Liver (tissue), 4 donors: ENCODE measurements around the gene LAG3. TPM values are rescaled to one million over a fixed set of nuclear protein-coding genes. Genes with fewer than 3 reads are reported as not detected.

Experiments used
- polyA plus RNA-seq, 2 donors: library from polyadenylated mRNA; stranded (reverse) in 1 of 2; unstranded in 1 of 2; fragments of 200-250 nt in 1 of 2; fragments of >200 nt in 1 of 2; fragmentation: Nextera tagmentation in 1 of 2; extraction: Ambion mirVana in 1 of 2; gene quantifications; one replicate each; pipeline versions ENCODE4 v1.2.1 to v1.2.3, GENCODE V29; 2013 to 2015
- total RNA-seq, 2 donors: library from RNA; depleted of rRNA; stranded (reverse); fragments of >200 nt; gene quantifications; one replicate each; pipeline ENCODE4 v1.2.3, GENCODE V29; 2014
- donor health status: healthy.
- donor health status: healthy.
- donor health status: healthy.

LAG3 gene
- total and polyA plus RNA-seq, 4 donors: 0.14 to 1.2 (median 0.47) TPM

Other genes with a start within 250 kb of the LAG3 start
- gene GAPDH, start 238.0 kb upstream of the LAG3 start, total RNA-seq: 1,000 to 10,000 TPM; 1,234 to 1,389 TPM
- 1,000 to 10,000 TPM; 1,299 to 2,082 TPM for gene GAPDH, start 238.0 kb upstream of the LAG3 start, polyA plus RNA-seq
- 1 to 10 TPM; 4.8 to 5.9 TPM for gene IFFO1, start 216.5 kb upstream of the LAG3 start, total RNA-seq
- 1 to 10 TPM; 5.9 to 7.6 TPM for gene IFFO1, start 216.5 kb upstream of the LAG3 start, polyA plus RNA-seq
- 10 to 100 TPM in 1 of 2 donors, 1 to 10 TPM in 1; 4.8 to 22.3 TPM for gene NOP2, start 204.2 kb upstream of the LAG3 start, total RNA-seq
- 10 to 100 TPM; 12.5 to 15.6 TPM for gene NOP2, start 204.2 kb upstream of the LAG3 start, polyA plus RNA-seq
- gene CHD4, start 165.1 kb upstream of the LAG3 start, total RNA-seq: 100 to 1,000 TPM; 101 TPM
- gene CHD4, start 165.1 kb upstream of the LAG3 start, polyA plus RNA-seq: 10 to 100 TPM; 53.6 to 53.8 TPM
- gene LPAR5, start 136.6 kb upstream of the LAG3 start, total RNA-seq: 1 to 10 TPM in 1 of 2 donors, under 1 TPM in 1; 0.84 to 2.0 TPM
- 1 to 10 TPM in 1 of 2 donors, under 1 TPM in 1; 0.58 to 1.3 TPM for gene LPAR5, start 136.6 kb upstream of the LAG3 start, polyA plus RNA-seq
- gene ACRBP, start 125.1 kb upstream of the LAG3 start, total RNA-seq: 1 to 10 TPM in 1 of 2 donors, under 1 TPM in 1; 0.50 to 1.5 TPM
- under 1 TPM; 0.39 to 0.80 TPM for gene ACRBP, start 125.1 kb upstream of the LAG3 start, polyA plus RNA-seq
- 10 to 100 TPM; 14.9 to 15.5 TPM for gene ING4, start 109.4 kb upstream of the LAG3 start, total RNA-seq
- gene ING4, start 109.4 kb upstream of the LAG3 start, polyA plus RNA-seq: 10 to 100 TPM; 13.9 to 18.1 TPM
- 10 to 100 TPM in 1 of 2 donors, 1 to 10 TPM in 1; 8.5 to 11.5 TPM for gene ZNF384, start 83.1 kb upstream of the LAG3 start, total RNA-seq
- 10 to 100 TPM in 1 of 2 donors, 1 to 10 TPM in 1; 3.9 to 12.7 TPM for gene ZNF384, start 83.1 kb upstream of the LAG3 start, polyA plus RNA-seq
- not detected for gene PIANP, start 71.7 kb upstream of the LAG3 start, total RNA-seq
- gene PIANP, start 71.7 kb upstream of the LAG3 start, polyA plus RNA-seq: under 1 TPM in 1 of 2 donors, not detected in 1; 0.03 TPM
- gene COPS7A, start 48.5 kb upstream of the LAG3 start, total RNA-seq: 10 to 100 TPM; 26.0 to 31.3 TPM
- 10 to 100 TPM; 33.5 to 37.7 TPM for gene COPS7A, start 48.5 kb upstream of the LAG3 start, polyA plus RNA-seq
- 100 to 1,000 TPM in 1 of 2 donors, 10 to 100 TPM in 1; 59.6 to 131 TPM for gene MLF2, start 19.4 kb upstream of the LAG3 start, total RNA-seq
- gene MLF2, start 19.4 kb upstream of the LAG3 start, polyA plus RNA-seq: 100 to 1,000 TPM; 194 to 235 TPM
- 100 to 1,000 TPM in 1 of 2 donors, 10 to 100 TPM in 1; 26.3 to 106 TPM for gene PTMS, start 6.2 kb upstream of the LAG3 start, total RNA-seq
- gene PTMS, start 6.2 kb upstream of the LAG3 start, polyA plus RNA-seq: 100 to 1,000 TPM; 103 to 261 TPM
- 10 to 100 TPM; 22.5 to 44.8 TPM for gene CD4, start 17.0 kb downstream of the LAG3 start, total RNA-seq
- gene CD4, start 17.0 kb downstream of the LAG3 start, polyA plus RNA-seq: 10 to 100 TPM; 15.9 to 41.5 TPM
- gene GPR162, start 49.3 kb downstream of the LAG3 start, total RNA-seq: 1 to 10 TPM in 1 of 2 donors, under 1 TPM in 1; 0.59 to 2.1 TPM
- gene GPR162, start 49.3 kb downstream of the LAG3 start, polyA plus RNA-seq: 1 to 10 TPM; 1.4 to 2.4 TPM
- gene P3H3, start 55.9 kb downstream of the LAG3 start, total RNA-seq: 1 to 10 TPM; 1.5 to 1.9 TPM
- gene P3H3, start 55.9 kb downstream of the LAG3 start, polyA plus RNA-seq: 1 to 10 TPM in 1 of 2 donors, under 1 TPM in 1; 0.42 to 1.7 TPM
- under 1 TPM in 1 of 2 donors, not detected in 1; under 0.01 TPM for gene GNB3, start 68.4 kb downstream of the LAG3 start, total RNA-seq
- gene GNB3, start 68.4 kb downstream of the LAG3 start, polyA plus RNA-seq: under 1 TPM in 1 of 2 donors, not detected in 1; 0.12 TPM
- gene CDCA3, start 78.8 kb downstream of the LAG3 start, total RNA-seq: 10 to 100 TPM in 1 of 2 donors, under 1 TPM in 1; 0.25 to 26.0 TPM
- gene CDCA3, start 78.8 kb downstream of the LAG3 start, polyA plus RNA-seq: 1 to 10 TPM; 1.3 to 3.9 TPM
- 10 to 100 TPM; 39.8 to 41.0 TPM for gene USP5, start 79.6 kb downstream of the LAG3 start, total RNA-seq
- gene USP5, start 79.6 kb downstream of the LAG3 start, polyA plus RNA-seq: 10 to 100 TPM; 15.2 to 31.6 TPM
- 100 to 1,000 TPM; 190 to 252 TPM for gene TPI1, start 95.0 kb downstream of the LAG3 start, total RNA-seq
- 100 to 1,000 TPM; 540 to 547 TPM for gene TPI1, start 95.0 kb downstream of the LAG3 start, polyA plus RNA-seq
- gene SPSB2, start 100.8 kb downstream of the LAG3 start, total RNA-seq: 1 to 10 TPM; 3.2 to 4.3 TPM
- 1 to 10 TPM; 3.9 to 4.6 TPM for gene SPSB2, start 100.8 kb downstream of the LAG3 start, polyA plus RNA-seq
- 1 to 10 TPM; 2.0 to 3.6 TPM for gene LRRC23, start 132.3 kb downstream of the LAG3 start, total RNA-seq
- 1 to 10 TPM in 1 of 2 donors, under 1 TPM in 1; 0.92 to 2.3 TPM for gene LRRC23, start 132.3 kb downstream of the LAG3 start, polyA plus RNA-seq
- gene ENO2, start 142.1 kb downstream of the LAG3 start, total RNA-seq: 1 to 10 TPM; 1.1 to 3.1 TPM
- 1 to 10 TPM; 1.3 to 1.6 TPM for gene ENO2, start 142.1 kb downstream of the LAG3 start, polyA plus RNA-seq
- gene ATN1, start 155.4 kb downstream of the LAG3 start, total RNA-seq: 10 to 100 TPM in 1 of 2 donors, 1 to 10 TPM in 1; 3.6 to 10.2 TPM
- 10 to 100 TPM in 1 of 2 donors, 1 to 10 TPM in 1; 5.6 to 12.6 TPM for gene ATN1, start 155.4 kb downstream of the LAG3 start, polyA plus RNA-seq
- gene RNU7-1, start 171.3 kb downstream of the LAG3 start, total RNA-seq: not detected
- not detected for gene RNU7-1, start 171.3 kb downstream of the LAG3 start, polyA plus RNA-seq
- gene C12orf57, start 171.5 kb downstream of the LAG3 start, total RNA-seq: 10 to 100 TPM; 49.2 to 53.8 TPM
- 100 to 1,000 TPM in 1 of 2 donors, 10 to 100 TPM in 1; 77.7 to 193 TPM for gene C12orf57, start 171.5 kb downstream of the LAG3 start, polyA plus RNA-seq
- 10 to 100 TPM; 19.7 to 41.0 TPM for gene PTPN6, start 178.8 kb downstream of the LAG3 start, total RNA-seq
- gene PTPN6, start 178.8 kb downstream of the LAG3 start, polyA plus RNA-seq: 10 to 100 TPM; 15.2 to 19.4 TPM
- gene PHB2, start 198.1 kb downstream of the LAG3 start, total RNA-seq: 10 to 100 TPM; 82.7 to 99.1 TPM
- 100 to 1,000 TPM; 107 to 133 TPM for gene PHB2, start 198.1 kb downstream of the LAG3 start, polyA plus RNA-seq
- gene EMG1, start 198.4 kb downstream of the LAG3 start, total RNA-seq: 10 to 100 TPM; 14.7 to 18.0 TPM
- 10 to 100 TPM; 11.5 to 28.6 TPM for gene EMG1, start 198.4 kb downstream of the LAG3 start, polyA plus RNA-seq
- gene LPCAT3, start 246.0 kb downstream of the LAG3 start, total RNA-seq: 10 to 100 TPM; 57.7 to 96.5 TPM
- gene LPCAT3, start 246.0 kb downstream of the LAG3 start, polyA plus RNA-seq: 10 to 100 TPM; 41.9 to 96.3 TPM